Stimulated activated CD4-positive, alpha-beta T cell treated with anti-CD3 and anti-CD28 coated beads, Interleukin-2, amount 100 ng/mL, for 24 hours (primary cell): ENCODE data around the gene ME2.
"Not testable (repeated sequence)": the region's sequence is repeated elsewhere in the genome, so short reads cannot be mapped to it uniquely, and the experiment has no call there.

ENCODE experiments used
- DNase-seq, 2 donors: peaks; one replicate each; pipeline ENCODE4 v3.0.0-alpha.2; 2020

Gene ME2

DNA sequence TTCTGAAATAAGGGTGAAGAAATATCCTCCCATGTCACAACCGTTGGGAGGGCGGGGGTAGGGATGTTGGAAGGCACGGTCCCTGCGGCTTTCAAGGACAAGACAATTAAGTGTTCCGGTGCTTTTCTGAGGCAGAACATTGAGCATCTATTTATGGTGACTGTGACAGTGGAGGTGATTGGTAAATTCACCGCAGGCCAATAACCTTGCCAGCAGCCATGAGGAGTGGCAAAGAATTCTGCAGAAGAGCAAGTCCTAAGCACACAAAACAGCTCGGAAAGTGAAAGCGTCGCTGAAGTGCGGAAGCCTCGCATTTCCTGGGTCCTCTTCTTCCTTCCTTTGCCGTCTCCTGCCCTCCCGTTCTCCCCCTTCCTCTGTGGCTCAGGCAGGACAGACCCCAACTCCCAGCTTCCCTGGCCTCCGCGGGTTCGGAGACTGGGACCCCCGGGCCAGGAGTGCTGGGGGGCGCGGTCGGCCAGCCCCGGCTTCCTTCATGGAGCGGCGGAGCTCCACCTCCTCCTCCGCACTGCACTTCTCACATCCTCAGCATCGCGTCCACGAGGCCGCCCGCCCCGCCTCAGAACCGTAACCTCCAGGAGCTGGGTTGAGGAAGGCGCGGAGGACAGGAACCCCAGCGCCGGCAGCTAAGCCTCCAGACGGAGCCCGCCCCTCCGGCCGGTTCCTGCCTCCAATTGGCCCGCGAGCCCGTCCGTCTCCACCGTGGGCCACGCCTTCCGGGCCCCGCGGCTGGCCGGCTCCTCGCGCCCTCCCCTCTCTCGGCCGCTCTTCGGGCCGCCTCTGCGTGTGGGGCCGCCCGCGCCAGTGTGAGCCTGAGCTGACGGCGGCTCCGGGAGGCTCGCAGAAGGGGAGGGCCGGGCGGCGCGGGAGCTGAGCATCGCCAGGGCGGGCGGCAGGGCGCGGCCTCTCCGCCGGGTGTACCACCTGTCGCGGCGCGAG is at the start of gene ME2:
Gene ME2 (plus strand): TSS at position 774 of the 957 bp plus-strand sequence. CDS start 16,703 bp downstream, outside the sequence.
- peak; percentile 92 to 94 for DNase-seq

GRCh38 chr18:50829644-50830043 is 49.3 kb upstream of the ME2 start:
- no peak for DNase-seq

DNA sequence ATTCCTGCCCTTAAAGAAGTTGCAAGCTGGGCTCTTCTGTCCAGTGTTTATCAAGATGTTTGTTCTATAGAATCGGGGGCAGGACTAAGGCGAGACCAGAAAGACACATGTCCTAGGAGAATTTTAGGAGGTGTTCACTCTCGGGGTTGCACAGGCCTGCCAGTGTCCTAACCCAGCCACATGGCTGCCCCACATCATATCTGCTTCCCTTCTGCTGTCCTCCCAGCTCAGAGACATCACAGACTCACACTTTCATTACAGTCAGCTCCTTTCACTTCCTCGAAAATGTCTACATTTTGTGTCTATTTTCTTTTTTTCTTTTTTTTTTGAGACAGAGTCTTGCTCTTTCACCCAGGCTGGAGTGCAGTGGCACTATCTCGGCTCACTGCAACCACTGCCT is 48.4 kb upstream of the ME2 start:
- no peak for DNase-seq

DNA sequence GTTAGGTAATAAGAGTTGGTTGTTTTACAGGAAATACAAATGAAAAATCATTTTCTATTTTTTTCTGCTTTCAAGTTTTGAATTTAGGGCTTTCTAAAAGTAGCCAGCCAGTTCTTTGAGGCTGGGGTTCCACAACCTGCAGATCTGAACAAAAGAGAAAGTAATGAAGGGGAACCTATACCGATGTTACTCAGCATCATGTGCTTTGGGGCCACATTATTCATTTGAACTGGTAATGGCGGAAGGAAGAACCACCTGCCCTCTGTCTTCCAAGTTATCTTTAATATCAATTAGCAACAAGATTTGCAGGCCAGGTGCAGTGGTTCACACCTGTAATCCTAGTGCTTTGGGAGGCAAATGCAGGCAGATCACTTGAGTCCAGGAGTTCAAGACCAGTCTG is 46.2 kb upstream of the ME2 start:
- DNase-seq, result no peak

DNA sequence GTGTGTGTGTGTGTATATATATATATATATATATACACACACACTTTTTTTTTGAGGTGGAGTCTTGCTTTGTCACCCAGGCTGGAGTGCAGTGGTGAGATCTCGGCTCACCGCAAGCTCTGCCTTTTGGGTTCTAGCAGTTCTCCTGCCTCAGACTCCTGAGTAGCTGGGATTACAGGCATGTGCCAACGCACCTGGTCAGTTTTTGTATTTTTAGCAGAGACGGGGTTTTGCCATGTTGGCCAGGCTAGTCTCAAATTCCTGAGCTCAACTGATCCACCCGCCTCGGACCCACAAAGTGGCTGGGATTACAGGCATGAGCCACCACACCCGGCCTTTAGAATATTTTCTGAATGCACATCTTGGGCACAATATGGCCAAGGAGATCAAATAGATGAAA is 45.4 kb upstream of the ME2 start:
- DNase-seq, result not testable (repeated sequence)

GRCh38 chr18:50836521-50836957 is 42.4 kb upstream of the ME2 start:
- no peak for DNase-seq

DNA sequence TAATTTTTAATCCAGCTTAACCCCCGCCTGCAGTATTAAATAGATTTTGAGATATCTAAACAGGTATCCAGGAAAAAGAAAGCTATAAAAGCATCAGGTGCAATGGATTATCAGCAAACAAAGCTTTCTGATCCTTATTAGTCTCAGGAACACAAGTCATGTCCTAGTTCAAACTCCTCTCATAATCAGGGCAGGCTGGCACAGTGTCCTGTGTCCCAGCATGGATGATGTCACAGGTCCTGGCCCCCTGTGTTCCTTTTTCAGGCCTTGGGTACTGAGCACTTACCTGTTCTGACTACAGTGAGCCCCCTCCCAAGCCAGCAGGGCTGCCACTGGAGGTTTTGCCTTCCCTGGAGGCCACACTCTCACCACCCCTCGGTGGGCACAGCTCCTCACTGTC is 39.6 kb upstream of the ME2 start:
- DNase-seq, result no peak

DNA sequence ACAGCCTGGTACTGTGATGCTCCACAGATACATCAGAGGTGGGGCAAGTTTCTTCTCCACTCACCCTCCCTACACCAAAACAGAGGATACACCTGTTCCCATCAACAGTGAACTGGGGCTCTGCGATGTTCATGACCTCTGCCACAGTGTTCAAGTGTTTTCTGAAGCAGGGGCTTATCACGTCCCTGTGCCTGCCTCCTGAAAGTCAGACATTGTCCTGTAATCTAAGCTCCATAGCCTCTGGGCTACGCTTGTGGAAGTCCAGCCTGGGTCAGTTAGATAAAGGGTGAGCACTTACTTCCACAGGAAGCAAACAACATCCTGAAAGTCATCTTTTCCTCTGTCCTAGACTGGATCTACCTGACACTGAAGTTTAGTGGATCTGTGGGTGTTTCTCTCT is 38.9 kb upstream of the ME2 start:
- no peak for DNase-seq

GRCh38 chr18:50842846-50843245 is 36.1 kb upstream of the ME2 start:
- no peak for DNase-seq

DNA sequence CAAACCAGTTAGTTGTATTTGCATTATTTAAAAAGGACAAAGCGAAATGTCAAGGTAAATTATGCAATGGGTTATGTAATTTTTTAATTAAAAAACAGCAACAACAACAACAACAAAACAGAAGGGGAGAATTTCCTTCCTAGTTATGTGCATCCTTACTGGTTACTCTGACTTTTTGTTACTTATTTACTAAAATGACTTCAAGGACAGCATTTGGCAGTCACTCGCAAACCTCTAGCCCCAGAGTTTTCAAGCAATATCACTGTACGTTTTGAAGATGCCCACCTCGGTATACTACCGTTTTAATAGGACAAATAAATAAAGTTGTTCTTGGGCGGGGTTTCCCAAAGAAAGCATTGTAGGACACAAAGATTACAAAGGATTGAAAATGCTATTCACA is 34.4 kb upstream of the ME2 start:
- DNase-seq, result no peak

DNA sequence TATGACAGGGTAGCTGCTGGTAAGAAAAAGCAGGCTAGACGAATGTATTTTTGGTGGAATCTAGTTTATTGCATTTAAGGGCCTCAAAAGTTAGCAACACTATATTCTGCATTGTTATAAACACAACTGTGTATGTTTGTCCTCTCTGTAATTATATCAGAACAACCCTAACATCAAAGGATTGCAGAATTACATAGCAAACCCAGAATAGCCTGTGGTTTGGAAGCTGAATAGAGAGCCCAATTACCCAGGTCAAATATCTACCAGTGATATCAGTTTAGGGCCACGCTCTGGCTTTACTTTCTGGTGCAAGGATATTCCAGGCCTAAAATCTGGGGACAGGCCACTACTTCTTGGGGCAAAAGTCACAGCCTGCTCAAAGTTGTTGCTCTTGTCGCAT is 34.0 kb upstream of the ME2 start:
- no peak for DNase-seq

DNA sequence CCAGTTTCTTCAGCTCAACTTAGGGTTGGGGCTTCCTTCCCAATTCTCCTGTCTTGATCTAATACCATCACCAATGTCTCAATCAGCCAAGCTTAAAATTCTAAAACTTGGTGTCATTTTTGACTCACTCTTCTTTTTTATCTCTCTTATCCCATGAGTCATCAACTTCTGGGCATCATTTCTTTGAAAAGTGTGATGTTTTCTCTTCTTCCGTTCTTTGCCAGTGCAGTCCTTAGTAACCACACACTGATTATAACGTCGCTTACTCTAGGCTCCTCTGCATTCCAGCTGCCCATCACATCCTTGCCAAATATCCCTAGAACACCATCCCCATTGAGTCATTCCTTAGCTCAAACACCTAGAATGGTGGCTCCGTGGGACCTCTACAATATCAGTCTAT is 31.7 kb upstream of the ME2 start:
- no peak for DNase-seq

DNA sequence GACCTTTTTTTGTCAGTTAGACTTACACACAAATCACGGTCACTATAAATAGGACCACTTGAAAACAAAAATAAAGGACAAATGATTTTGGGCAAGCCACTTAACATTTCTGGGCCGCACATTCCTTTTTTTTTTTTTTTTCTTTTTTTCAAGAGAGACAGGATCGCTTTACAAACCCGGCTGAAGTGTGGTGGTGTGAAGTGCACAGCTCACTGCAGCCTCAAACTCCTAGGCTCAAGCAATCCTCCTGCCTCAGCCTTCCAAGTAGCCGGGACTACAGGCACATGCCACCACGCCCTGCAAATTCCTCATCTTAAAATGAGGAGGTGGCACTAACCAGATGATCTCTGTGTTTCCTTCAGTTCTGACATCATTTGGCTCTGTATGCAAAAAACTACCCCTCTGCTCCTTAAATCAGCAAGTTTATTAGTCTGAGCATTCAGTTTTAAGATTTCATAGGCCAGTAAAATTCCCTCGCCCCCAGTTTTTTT is 30.8 kb upstream of the ME2 start:
- no peak for DNase-seq

DNA sequence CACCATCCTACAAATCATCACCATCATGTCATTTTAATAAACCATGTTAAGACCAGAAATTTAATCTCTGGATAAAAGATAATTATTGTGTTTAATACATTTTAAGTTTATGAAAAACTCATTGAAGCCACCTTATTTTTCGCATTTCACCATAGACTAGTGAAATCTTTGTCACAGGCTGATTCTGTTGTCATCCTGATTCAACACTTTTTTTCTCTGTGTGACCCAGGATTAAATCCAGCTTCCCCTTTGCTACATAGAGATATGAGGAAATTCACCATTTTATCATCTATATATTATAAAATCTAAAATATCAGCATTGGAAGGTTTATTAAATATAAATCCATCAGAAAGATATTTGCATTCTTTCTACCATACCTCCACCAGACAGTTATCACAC is 29.9 kb upstream of the ME2 start:
- DNase-seq, result no peak

DNA sequence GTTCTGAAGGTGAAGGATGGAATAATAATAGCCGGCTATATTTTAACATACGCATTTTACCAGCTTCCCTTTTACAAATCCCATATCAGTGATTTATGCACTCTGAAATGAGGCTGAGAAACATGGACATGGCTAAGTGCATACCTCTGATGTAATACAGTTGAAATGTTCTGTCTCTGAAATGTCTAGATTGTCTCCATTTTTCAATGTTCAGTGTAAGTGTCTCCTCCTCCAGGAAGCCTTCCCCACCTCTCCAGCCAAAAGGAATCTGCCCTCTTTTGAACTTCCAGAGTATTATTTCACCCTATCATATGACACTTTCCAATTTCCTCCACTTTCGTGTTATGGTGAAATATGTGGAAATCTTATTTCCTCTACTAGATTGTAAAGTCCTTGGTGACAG is 29.5 kb upstream of the ME2 start:
- DNase-seq, result no peak

GRCh38 chr18:50850307-50851065 is 28.4 kb upstream of the ME2 start:
- DNase-seq, result no peak

- DNase-seq, result no peak
Observed at GRCh38 chr18:50853863-50854271, 25.1 kb upstream of the ME2 start.

GRCh38 chr18:50855976-50856757 is 22.8 kb upstream of the ME2 start:
- DNase-seq, result no peak

DNA sequence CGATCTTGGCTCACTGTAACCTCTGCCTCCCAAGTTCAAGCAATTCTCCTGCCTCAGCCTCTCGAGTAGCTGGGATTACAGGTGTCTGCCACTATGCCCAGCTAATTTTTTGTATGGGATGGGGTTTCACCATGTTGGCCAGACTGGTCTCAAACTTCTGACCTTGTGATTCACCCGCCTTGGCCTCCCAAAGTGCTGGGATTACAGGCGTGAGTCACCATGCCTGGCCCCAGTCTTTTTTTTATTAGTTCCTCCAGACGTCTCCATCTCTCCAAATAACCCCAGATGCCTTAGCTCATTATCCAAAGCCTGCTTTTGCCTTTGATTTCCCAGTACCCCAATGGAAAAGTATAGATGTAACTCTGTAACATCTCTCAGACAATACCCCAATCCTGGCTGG is 21.8 kb upstream of the ME2 start:
- not testable (repeated sequence) for DNase-seq

DNA sequence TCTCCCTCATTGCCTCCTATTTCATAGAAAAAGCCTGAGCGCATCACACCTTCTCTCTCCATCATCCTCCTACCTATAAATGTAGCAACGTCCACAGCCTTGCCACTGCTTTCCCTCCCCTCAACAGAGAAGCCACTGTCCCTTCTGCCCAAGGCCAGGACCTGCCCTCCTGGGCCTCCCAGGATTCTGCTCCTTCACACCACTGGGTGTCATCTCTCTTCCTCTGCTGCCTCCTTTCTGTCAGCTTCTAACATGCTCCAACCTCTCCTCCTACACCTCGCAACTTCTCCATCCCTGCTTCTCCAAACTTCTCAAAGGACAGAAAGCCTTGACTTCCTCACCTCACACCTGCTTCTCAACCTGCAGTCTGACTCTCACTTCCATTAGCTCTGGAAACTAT is 21.2 kb upstream of the ME2 start:
- no peak for DNase-seq

GRCh38 chr18:50859793-50860555 is 18.9 kb upstream of the ME2 start:
- DNase-seq, result no peak

GRCh38 chr18:50861617-50862016 is 17.3 kb upstream of the ME2 start:
- no peak for DNase-seq
